Stimulated activated CD4-positive, alpha-beta T cell treated with anti-CD3 and anti-CD28 coated beads, Interleukin-2, amount 100 ng/mL, for 48 hours (primary cell): ENCODE results near the gene DNAAF3.

Source experiments
- DNase-seq, 2 donors: peaks; one replicate each; pipeline ENCODE4 v3.0.0-alpha.2; 2020

Gene DNAAF3

GRCh38 chr19:55152017-55152416 lies 14.4 kb downstream of the DNAAF3 start:
- no peak for DNase-seq

GRCh38 chr19:55149078-55150003 lies 17.1 kb downstream of the DNAAF3 start, which contains the start of gene TNNT1:
TSS of gene TNNT1 (minus strand) at chr19:55149206. CDS start at chr19:55147157, 2,049 bp downstream.
- no peak for DNase-seq

GRCh38 chr19:55147545-55148251 lies 18.7 kb downstream of the DNAAF3 start:
- no peak for DNase-seq

- no peak for DNase-seq
Measured at GRCh38 chr19:55146705-55147273, 19.6 kb downstream of the DNAAF3 start.

- no peak for DNase-seq
Measured at GRCh38 chr19:55146078-55146704, 20.2 kb downstream of the DNAAF3 start.

- no peak for DNase-seq
Measured at GRCh38 chr19:55145232-55145631, 21.2 kb downstream of the DNAAF3 start.

- DNase-seq = no peak
Measured at GRCh38 chr19:55141696-55142095, 24.7 kb downstream of the DNAAF3 start.

- no peak for DNase-seq
Measured at GRCh38 chr19:55137915-55138314, 28.5 kb downstream of the DNAAF3 start.

- no peak for DNase-seq
Measured at GRCh38 chr19:55136399-55137102, 29.9 kb downstream of the DNAAF3 start.

- no peak for DNase-seq
Measured at GRCh38 chr19:55134736-55135135, 31.7 kb downstream of the DNAAF3 start.

GRCh38 chr19:55133639-55134444 lies 32.6 kb downstream of the DNAAF3 start:
- no peak for DNase-seq

GRCh38 chr19:55132453-55133129 lies 33.8 kb downstream of the DNAAF3 start:
- DNase-seq = no peak

GRCh38 chr19:55131421-55131820 lies 35.0 kb downstream of the DNAAF3 start:
- DNase-seq = no peak

GRCh38 chr19:55119053-55119452 lies 47.4 kb downstream of the DNAAF3 start:
- DNase-seq = no peak

GRCh38 chr19:55118401-55118991 lies 47.9 kb downstream of the DNAAF3 start:
- peak in 1 of 2 donors; percentile 32 for DNase-seq

- DNase-seq = peak; percentile 95 to 96
Measured at GRCh38 chr19:55117663-55118391, 48.6 kb downstream of the DNAAF3 start.

- no peak for DNase-seq
Measured at GRCh38 chr19:55116859-55117662, 49.4 kb downstream of the DNAAF3 start, which contains the start of gene PPP1R12C. TSS of gene PPP1R12C (minus strand) at chr19:55117637. CDS start at chr19:55117543, 94 bp downstream.

GRCh38 chr19:55116232-55116858 lies 50.1 kb downstream of the DNAAF3 start:
- DNase-seq = peak; percentile 34 to 48
